Fibroblast of skin of right biceps (primary cell): Measurements from ENCODE around the gene OSGIN1.

Experiments
- DNase-seq: peaks from one replicate; pipeline ENCODE4 v3.0.0-alpha.2; 2013

Gene OSGIN1

DNA sequence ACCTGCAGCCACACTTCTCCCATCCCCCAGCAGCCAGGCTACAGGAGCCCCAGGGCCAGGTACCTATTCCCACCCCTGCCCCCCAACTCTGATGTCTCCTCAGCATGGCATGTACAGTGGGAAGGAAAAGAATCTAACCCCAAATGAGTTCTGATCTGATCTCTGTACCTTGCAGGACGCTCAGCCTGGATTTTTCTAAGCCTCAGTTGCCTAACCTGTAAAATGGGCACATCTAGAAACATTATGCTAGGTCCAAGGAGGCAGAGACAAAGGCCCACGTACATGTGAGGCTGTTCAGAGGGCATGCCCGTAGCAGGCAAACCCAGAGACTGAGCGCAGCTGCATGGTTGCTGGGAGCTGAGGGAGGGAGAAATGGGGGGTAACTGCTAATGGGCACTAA lies 54.5 kb downstream of the OSGIN1 start:
- DNase-seq, result no peak

DNA sequence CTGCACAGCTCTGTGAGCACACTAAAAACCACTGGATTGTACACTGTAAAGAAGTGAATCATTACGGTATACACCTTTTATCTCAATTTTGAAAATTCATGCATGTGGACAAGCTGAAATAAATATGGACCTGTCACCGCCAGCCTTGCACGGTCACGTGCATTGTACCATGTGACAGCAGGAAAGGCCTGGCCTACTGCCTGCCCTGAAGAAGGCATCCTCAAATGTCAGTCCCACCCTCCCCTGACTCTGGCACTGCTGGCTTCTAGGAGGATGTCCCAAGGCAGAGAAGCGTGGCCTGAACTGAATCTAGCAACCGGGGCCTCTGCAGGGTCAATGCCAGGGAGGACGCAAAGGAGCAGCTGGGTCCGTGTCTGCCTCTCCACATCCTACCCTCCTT lies 54.9 kb downstream of the OSGIN1 start:
- DNase-seq, result no peak

DNA sequence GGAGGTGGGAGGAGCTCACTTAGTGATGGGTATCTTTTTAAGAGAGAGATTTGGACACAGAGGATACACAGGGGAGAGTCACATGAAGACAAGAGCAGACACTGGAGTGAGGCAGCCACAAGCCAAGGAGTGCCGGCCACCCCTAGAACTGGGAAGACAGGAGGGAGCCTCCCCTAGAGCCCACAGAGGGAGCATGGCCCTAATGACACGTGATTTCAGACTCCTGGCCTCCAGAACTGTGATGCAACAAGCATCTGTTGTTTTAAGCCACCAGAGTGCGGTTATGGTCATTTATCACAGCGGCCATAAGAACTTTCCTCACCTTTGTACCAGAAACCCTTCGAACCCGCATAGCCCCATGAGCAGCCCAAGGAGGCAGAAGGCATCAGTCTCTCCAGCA lies 56.2 kb downstream of the OSGIN1 start:
- no peak for DNase-seq

DNA sequence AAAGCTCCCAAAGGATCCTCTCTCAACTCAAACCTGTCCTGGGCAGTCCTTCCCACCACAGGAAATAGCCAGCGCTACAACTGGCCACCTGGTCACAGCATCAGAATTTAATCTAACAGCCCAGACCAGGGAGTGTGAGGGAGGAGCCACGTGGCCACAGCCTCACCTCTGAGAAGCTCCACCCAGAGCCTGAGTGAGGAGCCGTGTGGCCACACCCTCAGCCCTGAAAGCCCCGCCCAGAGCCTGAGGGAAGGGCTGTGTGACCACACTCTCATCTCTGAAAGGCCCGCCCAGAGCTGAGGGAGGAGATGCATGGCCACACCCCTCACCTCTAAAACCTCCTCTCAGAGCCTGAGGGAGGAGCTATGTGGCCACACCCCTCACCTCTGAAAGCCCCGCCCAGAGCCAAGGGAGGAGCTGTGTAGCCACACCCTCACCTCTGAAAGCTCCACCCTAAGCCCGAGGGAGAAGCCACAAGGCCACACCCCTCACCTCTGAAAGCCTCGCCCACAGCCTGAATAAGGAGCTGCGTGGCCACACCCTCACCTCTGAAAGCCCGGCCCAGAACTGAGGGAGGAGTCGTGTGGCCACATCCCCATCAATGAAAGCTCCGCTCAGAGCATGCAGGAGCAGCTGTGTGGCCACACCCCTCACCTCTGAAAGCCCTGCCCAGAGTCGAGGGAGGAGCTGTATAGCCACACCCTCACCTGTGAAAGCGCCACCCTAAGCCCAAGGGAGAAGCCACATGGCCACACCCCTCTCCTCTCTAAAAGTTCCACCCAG lies 60.9 kb downstream of the OSGIN1 start:
- DNase-seq, result peak; percentile 63

DNA sequence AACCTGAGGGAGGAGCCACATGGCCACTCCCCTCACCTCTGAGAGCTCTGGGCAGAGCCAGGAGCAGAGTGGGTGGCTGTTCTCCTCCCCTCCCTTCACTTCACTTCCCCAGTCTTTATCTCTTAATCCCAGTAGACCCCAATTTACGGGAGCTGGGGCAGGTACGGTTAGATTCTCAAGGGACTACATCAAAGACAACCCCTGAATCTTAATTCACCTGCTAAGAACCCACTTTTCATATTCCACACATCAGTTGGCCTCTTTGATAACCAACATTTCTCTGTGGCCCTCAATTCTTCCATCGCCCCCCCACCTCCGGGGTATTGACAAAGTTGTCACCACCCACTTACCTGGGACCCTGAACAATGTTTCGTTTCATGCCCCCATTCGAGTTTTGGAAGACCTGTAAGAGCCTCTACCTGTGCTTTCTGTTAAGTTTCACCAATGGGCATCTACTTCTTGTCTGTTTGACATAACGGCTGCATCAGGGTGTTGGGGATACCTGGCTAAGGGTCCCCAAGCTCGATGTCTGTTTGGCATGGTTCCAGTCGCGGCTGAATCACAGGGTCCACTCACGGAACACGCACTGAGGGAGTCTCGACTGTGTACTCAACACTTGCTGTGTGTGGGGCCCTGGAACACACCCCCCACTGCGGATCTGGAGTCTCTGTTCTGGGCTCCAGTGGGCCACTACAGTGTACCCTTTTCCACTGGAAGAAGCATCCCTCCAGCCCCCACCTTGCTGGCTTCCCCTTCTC lies 61.7 kb downstream of the OSGIN1 start:
- DNase-seq, result no peak

DNA sequence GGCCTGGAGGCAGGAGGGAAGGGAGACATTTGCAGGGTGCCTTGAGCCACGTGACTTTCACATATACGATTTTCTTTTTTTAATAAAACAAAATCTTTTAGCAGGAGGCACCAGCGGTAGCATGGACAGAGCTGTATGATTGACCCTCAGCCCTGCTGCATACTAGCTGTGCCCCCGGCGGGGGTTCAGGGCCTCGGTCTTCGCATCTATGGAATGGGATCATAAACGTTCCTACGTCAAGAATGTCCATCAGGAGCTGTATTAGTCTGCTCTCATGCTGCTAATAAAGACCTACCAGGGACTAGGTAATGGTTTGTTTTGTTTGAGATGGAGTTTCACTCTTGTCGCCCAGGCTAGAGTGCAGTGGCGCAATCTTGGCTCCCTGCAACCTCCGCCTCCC lies 62.4 kb downstream of the OSGIN1 start:
- DNase-seq, result no peak
